Measurements from ENCODE around the gene GMIP.

GRCh38 chr19:19652482-19653295, 9.2 kb upstream of the GMIP start:
- TF ChIP-seq CEBPB (IDR thresholded peaks at IDR 0.05) (no peak), YY1 (IDR thresholded peaks at IDR 0.05; ENCODE audit: low read depth) (no peak), REST (IDR thresholded peaks at IDR 0.05; ENCODE audit: low read depth) (no peak), MAX (IDR thresholded peaks at IDR 0.05) (no peak), RAD21 (IDR thresholded peaks at IDR 0.05; ENCODE audit: low read depth) (no peak), CREB1 (IDR thresholded peaks at IDR 0.05; ENCODE audit: low read depth) (no peak), TAF1 (IDR thresholded peaks at IDR 0.05; ENCODE audit: low read depth) (no peak), EP300 (IDR thresholded peaks at IDR 0.05; ENCODE audit: borderline replicate concordance) (no peak)

Measured in Ishikawa (cell line).